ENCODE data around the gene LMLN.
"Not testable (repeated sequence)": the region's sequence is repeated elsewhere in the genome, so short reads cannot be mapped to it uniquely, and the experiment has no call there.

Gene LMLN

GRCh38 chr3:197959891-197960693, at the start of gene LMLN:
Gene LMLN (plus strand): TSS chr3:197960217. CDS start chr3:197960246, 29 bp downstream.
- DNase-seq (ENCODE audit: low read depth in 2 of 2), result peak; percentile 85 to 87

GRCh38 chr3:197912741-197913476, 47.1 kb upstream of the LMLN start:
- no peak for DNase-seq (ENCODE audit: low read depth in 2 of 2)

- DNase-seq (ENCODE audit: low read depth in 2 of 2), result no peak
These were observed 46.2 kb upstream of the LMLN start for GRCh38 chr3:197913641-197914380.

- DNase-seq (ENCODE audit: low read depth in 2 of 2), result not testable (repeated sequence)
These were observed 38.4 kb upstream of the LMLN start for GRCh38 chr3:197921429-197922275.

- no peak for DNase-seq (ENCODE audit: low read depth in 2 of 2)
These were observed 33.6 kb upstream of the LMLN start for GRCh38 chr3:197926418-197926817.

- DNase-seq (ENCODE audit: low read depth in 2 of 2), result not testable (repeated sequence)
These were observed 32.4 kb upstream of the LMLN start for GRCh38 chr3:197927578-197927977.

GRCh38 chr3:197936819-197937384, 23.1 kb upstream of the LMLN start:
- DNase-seq (ENCODE audit: low read depth in 2 of 2), result no peak

GRCh38 chr3:197940745-197941384, 19.2 kb upstream of the LMLN start:
- DNase-seq (ENCODE audit: low read depth in 2 of 2), result no peak

- DNase-seq (ENCODE audit: low read depth in 2 of 2), result no peak
These were observed 17.0 kb upstream of the LMLN start for GRCh38 chr3:197942956-197943556.

- no peak for DNase-seq (ENCODE audit: low read depth in 2 of 2)
These were observed 10.7 kb upstream of the LMLN start for GRCh38 chr3:197949191-197949777.

- DNase-seq (ENCODE audit: low read depth in 2 of 2), result peak; percentile 53 to 69
These were observed 10.0 kb upstream of the LMLN start, which contains the start of gene RPL35A for GRCh38 chr3:197949778-197950676. Gene RPL35A (plus strand): TSS chr3:197950190. CDS start chr3:197950968, 778 bp downstream.

GRCh38 chr3:197950677-197951061, 9.3 kb upstream of the LMLN start:
- no peak for DNase-seq (ENCODE audit: low read depth in 2 of 2)

GRCh38 chr3:197951392-197951990, 8.5 kb upstream of the LMLN start:
- no peak for DNase-seq (ENCODE audit: low read depth in 2 of 2)

GRCh38 chr3:197952440-197952839, 7.6 kb upstream of the LMLN start:
- DNase-seq (ENCODE audit: low read depth in 2 of 2), result no peak

- DNase-seq (ENCODE audit: low read depth in 2 of 2), result no peak
These were observed 6.7 kb upstream of the LMLN start for GRCh38 chr3:197953325-197953724.

- DNase-seq (ENCODE audit: low read depth in 2 of 2), result no peak
These were observed 6.1 kb upstream of the LMLN start for GRCh38 chr3:197953881-197954280.

- DNase-seq (ENCODE audit: low read depth in 2 of 2), result no peak
These were observed 4.0 kb upstream of the LMLN start for GRCh38 chr3:197955892-197956477.

GRCh38 chr3:197956626-197956988, 3.4 kb upstream of the LMLN start:
- DNase-seq (ENCODE audit: low read depth in 2 of 2), result no peak
